ENCODE data around the gene RPLP2.

RPLP2 gene

DNA sequence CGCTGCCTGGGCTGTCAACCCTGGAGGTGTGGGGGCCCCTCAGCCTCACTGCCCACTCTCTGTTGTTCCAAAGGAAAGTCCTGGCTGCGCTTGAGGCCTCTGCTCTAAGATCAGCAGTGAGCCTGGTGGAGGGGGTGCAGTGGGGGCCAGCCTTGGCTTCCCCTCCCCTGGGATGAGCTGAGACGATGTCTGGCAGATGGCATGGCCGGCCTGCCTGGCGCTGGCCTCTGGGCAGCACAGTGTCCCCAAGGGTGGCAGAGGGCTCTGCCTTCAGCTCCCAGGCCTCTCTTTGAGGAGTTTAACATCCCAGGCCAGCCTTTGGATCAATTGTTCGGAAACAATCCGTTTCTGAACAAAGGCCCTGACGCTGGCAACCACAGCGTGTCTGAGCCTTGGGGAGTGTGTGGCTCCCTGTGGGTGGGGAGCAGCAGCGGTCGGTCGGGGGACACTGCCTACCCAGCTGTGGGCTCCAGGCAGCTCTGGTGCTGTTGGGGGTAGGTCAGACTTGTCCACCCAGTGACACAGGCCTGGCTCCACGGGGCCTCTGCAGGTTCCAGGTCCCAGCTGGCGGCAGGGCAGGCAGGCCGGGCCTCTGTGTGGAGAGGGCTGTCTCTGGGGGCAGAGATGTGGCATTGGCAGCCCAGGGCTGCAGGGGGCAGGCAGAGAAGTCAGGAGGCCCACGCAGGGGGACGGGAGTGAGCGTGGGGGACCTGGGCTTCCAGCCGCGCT lies 45.0 kb downstream of the RPLP2 start:
- DNase-seq = no peak

DNA sequence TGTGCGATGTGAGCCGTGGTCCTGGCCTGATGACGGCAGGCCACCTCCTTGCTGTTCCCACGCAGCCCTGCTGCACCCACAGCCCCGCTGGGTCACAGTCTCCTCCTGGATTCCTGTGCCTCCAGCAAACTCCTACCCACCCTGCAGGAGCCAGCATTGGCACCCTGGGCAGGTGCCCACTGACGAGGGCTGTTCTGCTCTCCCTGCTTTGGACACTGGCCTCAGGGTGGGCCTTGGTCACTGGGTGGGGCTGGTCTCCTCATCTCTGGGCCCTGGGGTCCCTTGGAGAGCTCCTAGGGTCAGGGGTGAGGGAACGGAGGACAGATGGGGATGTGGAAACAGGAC lies 45.5 kb downstream of the RPLP2 start:
- DNase-seq = no peak

DNA sequence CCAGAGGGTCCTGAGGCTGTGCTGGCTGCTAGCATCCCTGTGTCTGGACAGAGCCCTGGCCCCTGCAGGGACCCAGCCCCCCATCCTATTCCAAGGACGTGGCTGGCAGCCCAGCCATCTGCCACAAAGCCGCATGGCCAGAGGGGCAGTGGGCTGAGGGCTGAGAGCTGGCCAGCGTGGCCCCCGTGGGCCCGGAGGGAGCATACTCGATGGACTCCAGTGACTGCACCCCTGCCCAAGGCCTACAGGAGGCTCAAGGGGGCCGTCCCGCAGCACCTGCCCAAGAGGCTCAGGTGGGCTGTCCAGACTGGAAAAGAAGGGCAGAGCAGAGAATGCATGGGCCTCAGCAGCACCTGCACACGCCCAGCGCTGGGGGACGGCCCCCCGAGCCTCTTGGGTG lies 46.0 kb downstream of the RPLP2 start:
- no peak for DNase-seq

DNA sequence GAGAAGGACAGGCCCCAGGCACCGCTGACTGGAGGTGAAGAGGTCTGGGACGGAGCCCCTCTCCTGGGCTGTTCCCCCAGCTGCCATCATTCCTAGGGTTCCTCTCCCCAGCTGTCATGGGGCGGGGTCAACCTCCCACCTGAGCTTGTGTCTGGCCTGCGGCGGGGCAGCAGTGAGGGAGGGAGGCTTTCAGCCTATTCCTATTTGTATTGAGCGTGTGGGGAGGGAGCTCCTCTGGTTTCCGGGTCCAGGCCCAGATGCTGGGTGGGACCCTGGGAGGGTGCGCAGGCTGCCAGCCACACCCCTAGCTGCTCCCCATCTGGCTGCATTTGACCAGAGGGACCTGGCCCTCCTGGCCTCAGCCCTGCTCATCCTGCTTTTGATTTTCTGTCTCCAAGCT lies 46.6 kb downstream of the RPLP2 start:
- DNase-seq = no peak

DNA sequence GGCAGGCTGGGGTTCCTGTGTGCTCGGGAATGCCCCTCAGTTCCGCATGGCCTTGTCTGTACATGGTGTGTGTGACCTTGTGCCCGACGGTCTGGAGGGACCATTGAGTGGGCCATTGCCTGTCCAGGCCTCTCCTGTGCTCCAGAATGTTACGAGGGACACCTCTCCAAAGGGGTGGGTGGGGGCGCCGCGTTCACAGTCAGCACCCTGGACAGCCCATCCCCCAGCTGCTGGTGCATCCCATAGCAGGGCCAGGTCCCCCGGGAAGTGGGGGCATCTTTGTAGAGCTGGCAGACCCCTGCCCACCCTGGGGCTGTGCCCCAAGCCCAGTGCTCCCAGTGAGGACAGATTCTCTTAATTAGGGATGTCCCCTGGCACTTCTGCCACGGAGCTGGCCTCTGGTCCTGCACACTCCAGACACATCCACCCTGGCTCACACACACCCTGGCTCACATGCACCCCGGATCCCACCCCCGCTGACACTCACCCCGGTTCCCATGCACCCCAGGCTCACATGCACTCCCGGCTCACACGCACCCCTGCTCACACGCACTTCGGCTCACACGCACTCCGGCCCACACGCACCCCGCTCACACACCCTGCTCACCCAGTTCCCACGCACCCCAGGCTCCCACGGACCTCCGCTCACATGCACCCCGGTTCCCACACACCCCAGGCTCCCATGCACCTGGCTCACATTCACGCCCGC lies 48.4 kb downstream of the RPLP2 start:
- no peak for DNase-seq

DNA sequence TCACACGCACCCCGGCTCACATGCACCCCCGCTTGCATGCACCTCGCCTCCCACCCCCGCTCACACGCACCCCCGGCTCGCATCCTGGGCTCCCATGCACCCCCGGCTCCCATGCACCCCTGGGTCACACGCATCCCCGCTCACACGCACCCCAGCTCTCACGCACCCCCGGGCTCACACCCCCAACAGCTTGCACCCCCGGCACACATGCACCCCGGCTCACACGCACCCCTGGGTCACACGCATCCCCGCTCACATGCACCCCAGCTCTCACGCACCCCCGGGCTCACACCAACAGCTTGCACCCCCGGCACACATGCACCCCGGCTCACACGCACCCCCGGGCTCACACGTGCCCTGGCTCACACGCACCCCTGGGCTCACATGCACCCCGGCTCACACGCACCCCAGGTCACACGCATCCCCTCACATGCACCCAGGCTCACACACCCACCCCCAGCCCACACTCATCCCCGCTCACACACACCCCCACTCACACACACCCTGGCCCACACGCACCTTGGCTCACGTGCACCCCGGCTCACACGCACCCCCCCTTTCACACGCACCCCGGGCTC lies 49.1 kb downstream of the RPLP2 start:
- DNase-seq = no peak

DNA sequence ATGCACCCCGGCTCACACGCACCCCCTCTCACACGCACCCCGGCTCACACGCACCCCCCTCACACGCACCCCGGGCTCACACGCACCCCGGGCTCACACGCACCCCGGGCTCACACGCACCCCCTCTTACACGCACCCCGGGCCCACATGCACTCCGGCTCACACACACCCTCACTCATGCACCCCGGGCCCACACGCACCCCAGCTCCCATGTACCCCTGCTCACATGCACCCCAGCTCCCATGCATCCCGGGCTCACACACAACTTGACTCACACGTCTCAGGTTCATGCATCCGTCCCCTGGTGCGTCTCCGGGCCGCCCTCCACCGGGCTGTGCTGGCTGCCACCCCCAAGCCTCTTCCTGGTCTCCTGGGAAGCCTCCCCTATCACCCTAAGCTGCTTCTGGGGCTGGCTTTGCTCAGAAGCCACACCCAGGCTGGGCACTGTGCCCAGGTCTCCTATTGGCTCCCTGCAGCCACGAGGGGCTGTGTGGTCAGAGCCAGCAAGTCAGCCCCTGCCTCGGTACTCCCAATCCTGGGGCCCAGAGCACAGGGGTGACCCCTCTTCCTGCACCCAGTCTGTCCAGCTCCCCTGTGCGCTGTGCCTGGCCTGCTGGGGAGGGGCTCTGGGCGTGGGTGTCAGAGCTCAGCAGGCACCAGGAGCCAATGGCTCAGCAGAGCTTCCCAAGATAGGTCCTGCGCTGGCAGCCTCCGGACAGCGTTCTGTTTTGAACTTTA lies 49.8 kb downstream of the RPLP2 start:
- DNase-seq = no peak

DNA sequence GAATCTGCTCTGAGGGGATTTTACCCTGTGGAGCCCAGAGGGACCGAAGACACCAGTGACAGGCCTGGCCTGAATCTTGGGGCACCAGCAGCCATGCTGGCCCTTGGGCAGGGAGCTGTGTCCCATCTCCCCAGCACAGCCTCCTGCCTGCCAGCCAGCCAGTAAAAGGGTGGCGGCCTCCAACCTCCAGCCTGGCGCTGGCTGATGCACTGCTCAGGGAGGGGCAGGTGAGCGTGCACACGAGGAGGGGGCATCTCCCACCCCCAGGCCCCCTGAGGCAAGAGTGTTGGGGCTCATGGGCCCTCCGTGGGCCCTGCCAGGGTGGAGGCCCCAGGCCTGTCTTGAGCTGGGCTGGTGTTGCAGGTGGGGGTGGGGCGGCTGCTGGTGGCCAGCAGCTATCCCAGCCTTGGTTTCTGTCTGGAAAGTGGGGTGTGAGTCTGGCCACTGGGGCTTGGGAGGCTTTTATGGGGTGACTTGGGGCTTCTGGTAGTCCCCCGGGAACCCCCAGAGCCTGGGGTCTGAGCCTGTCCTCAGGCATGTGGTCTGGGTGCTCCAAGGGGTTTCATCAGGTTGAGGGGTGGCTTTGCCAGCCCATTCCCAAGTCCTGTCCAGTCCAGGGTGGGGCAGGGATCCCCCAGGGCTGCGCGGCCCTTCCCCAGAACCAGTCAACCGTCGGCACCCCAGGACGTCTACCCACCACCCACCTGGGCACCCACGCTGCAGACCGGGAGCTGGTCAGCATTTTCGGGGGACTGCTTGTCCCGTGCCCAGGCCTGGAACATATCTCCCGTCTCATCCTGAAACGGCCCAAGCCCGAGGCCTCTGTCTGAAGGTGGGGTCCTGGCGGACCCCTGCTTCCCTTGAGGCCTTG lies 50.7 kb downstream of the RPLP2 start:
- DNase-seq = no peak

DNA sequence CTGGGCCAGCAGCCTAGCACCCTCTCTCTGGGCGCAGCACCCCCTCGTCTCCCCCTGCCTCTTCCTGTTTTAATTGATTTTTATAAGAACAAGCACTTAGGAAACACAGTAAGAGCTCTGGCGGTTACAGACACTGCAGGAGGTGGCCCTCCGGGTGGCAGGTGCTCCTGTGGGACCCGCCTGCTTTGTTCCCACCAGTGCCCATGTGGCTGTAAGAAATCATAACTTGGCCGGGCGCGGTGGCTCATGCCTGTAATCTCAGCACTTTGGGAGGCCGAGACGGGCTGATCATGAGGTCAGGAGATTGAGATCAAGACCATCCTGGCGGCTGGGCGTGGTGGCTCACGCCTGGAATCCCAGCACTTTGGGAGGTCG lies 51.3 kb downstream of the RPLP2 start:
- DNase-seq = no peak

DNA sequence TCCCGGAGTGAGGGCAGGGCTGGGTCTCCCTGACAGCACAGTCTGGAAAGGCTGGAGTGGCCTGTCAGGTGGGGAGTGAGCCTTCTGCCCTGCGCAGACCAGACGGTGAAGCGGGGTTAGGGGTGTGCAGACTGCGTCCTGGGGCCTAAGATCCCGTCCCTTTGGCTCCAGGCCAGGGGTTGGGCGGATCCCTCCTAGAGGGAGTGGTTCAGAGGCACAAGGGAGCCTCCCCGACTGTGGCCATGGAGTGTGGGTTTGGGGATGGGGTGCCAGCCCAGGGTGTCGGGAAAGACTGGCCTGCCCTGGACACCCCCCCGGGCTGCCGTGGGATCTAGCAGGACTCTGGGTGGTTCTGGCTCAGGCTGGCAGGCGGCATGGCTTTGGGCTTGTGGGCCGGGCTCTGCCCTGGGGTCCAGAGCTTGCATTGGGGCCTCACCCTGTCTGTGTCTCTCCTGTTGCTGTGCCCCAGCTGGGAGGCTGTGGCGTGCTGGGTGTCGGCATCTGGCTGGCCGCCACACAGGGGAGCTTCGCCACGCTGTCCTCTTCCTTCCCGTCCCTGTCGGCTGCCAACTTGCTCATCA lies 52.4 kb downstream of the RPLP2 start:
- no peak for DNase-seq

Data from kidney glomerular epithelial cell (primary cell).